Measurements from ENCODE around the gene NME7. TPM values are rescaled to one million over a fixed set of nuclear protein-coding genes. Genes with fewer than 3 reads are reported as not detected.

NME7 gene
- polyA plus RNA-seq, 4 donors: 2.2 to 18.8 (median 8.8) TPM

DNA sequence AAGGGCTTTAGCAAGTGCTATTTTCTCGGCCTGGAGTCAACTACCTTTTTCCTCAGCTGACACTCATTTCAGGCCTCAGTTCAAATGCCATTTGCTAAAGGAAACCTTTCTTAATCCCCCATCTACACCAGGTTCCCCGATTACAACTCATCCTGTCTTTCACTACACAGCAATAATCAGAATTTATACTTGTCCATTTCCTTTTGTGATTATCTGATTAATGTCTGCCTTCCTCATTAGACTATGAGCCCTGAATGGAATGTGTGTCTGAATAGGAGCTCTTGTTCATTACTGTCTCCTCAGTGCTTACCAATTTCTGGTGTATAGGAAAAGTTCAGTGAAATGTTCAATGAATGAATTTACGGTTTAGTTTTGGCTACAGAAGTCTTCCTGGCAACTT lies 224.3 kb downstream of the NME7 start:
- Histone ChIP-seq H3K36me3 (ENCODE audit: control insufficient read depth in 3 of 3, insufficient read depth in 2 of 3, low read depth in 1 of 3, low read length in 3 of 3) (no peaks in the 10 kb centered on the region), H3K4me1 (ENCODE audit: control insufficient read depth in 3 of 3, insufficient read depth in 2 of 3, low read depth in 1 of 3, low read length in 2 of 3) (peaks cover 0 to 52% (median 2%) of the 10 kb centered on the region in 3 donors), H3K4me3 (ENCODE audit: low read depth in 1 of 3, low read length in 3 of 3) (no peak overlapping the region), H3K27me3 (ENCODE audit: control insufficient read depth in 3 of 3, insufficient read depth in 3 of 3, low read length in 3 of 3) (no peaks in the 10 kb centered on the region), H3K27ac (ENCODE audit: low read depth in 1 of 3, low read length in 2 of 3) (peak overlapping the region in 2 of 3 donors; percentile 20 to 90), H3K9me3 (ENCODE audit: control insufficient read depth in 2 of 2, insufficient read depth in 1 of 2, low read depth in 1 of 2, low read length in 1 of 2) (no peaks in the 10 kb centered on the region)
- DNase-seq (peak in 1 of 2 donors; percentile 72), FAIRE-seq (no peak)
- 63 to 74% (median 71%) methylated on average over 3 of the region's 3 CpGs for WGBS, 3 donors

DNA sequence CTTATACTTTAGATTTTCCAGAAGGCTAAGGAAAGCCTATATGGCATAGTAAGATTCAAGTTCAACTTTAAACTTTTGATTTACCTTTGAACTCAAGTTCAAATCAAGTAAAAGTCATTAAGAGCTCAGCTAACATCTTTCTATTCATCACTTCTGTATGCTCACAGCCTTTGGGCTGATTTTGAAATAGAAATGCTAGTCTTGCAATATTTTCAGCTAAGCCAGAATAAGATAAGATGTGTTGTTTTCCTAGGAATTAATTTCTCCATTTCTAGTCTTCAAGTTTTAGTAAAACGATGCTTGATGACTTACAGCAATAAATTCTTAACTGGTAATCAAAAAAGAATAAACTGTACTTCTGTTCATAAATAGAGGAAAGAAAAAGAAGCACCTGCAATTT lies 225.5 kb downstream of the NME7 start:
- DNase-seq (peak in 1 of 2 donors; percentile 55), FAIRE-seq (no peak)
- 32 to 45% (median 35%) methylated on average over 1 of the region's 1 CpG for WGBS, 3 donors
- H3K9me3 ChIP-seq (ENCODE audit: control insufficient read depth in 2 of 2, insufficient read depth in 1 of 2, low read depth in 1 of 2, low read length in 1 of 2): no peaks in the 10 kb centered on the region
- no peaks in the 10 kb centered on the region for H3K36me3 ChIP-seq (ENCODE audit: control insufficient read depth in 3 of 3, insufficient read depth in 2 of 3, low read depth in 1 of 3, low read length in 3 of 3)
- peak overlapping the region in 1 of 3 donors; percentile 90 for H3K27ac ChIP-seq (ENCODE audit: low read depth in 1 of 3, low read length in 2 of 3)
- H3K4me1 ChIP-seq (ENCODE audit: control insufficient read depth in 3 of 3, insufficient read depth in 2 of 3, low read depth in 1 of 3, low read length in 2 of 3): peaks cover 0 to 44% (median 2%) of the 10 kb centered on the region in 3 donors
- H3K4me3 ChIP-seq (ENCODE audit: low read depth in 1 of 3, low read length in 3 of 3): no peak overlapping the region
- no peaks in the 10 kb centered on the region for H3K27me3 ChIP-seq (ENCODE audit: control insufficient read depth in 3 of 3, insufficient read depth in 3 of 3, low read length in 3 of 3)

DNA sequence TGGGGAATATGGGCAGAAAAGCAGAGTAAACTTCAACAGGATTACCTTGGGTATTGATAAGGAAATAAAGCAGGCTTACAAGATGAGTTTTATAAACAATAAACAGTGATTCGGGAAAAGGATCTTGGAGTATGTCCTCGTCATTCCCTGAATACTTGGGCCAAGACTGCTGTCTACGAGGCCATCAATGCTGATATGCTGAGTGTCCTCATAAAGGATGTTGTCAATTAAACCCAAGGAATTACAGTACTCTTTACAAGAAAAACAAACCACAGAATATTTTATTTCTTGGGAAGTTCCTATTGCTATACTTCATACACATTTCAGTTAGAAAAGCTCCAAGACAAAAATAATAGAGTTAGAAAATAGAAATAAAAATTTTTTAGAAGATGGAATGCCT lies 226.2 kb downstream of the NME7 start:
- H3K9me3 ChIP-seq (ENCODE audit: control insufficient read depth in 2 of 2, insufficient read depth in 1 of 2, low read depth in 1 of 2, low read length in 1 of 2): no peaks in the 10 kb centered on the region
- DNase-seq (no peak), FAIRE-seq (no peak)
- WGBS, 3 donors: 83 to 94% (median 86%) methylated on average over 3 of the region's 3 CpGs
- H3K27ac ChIP-seq (ENCODE audit: low read depth in 1 of 3, low read length in 2 of 3): peak overlapping the region in 1 of 3 donors; percentile 48
- H3K4me3 ChIP-seq (ENCODE audit: low read depth in 1 of 3, low read length in 3 of 3): no peak overlapping the region
- no peaks in the 10 kb centered on the region for H3K36me3 ChIP-seq (ENCODE audit: control insufficient read depth in 3 of 3, insufficient read depth in 2 of 3, low read depth in 1 of 3, low read length in 3 of 3)
- H3K27me3 ChIP-seq (ENCODE audit: control insufficient read depth in 3 of 3, insufficient read depth in 3 of 3, low read length in 3 of 3): no peaks in the 10 kb centered on the region
- peaks cover 0 to 38% (median 2%) of the 10 kb centered on the region in 3 donors for H3K4me1 ChIP-seq (ENCODE audit: control insufficient read depth in 3 of 3, insufficient read depth in 2 of 3, low read depth in 1 of 3, low read length in 2 of 3)

DNA sequence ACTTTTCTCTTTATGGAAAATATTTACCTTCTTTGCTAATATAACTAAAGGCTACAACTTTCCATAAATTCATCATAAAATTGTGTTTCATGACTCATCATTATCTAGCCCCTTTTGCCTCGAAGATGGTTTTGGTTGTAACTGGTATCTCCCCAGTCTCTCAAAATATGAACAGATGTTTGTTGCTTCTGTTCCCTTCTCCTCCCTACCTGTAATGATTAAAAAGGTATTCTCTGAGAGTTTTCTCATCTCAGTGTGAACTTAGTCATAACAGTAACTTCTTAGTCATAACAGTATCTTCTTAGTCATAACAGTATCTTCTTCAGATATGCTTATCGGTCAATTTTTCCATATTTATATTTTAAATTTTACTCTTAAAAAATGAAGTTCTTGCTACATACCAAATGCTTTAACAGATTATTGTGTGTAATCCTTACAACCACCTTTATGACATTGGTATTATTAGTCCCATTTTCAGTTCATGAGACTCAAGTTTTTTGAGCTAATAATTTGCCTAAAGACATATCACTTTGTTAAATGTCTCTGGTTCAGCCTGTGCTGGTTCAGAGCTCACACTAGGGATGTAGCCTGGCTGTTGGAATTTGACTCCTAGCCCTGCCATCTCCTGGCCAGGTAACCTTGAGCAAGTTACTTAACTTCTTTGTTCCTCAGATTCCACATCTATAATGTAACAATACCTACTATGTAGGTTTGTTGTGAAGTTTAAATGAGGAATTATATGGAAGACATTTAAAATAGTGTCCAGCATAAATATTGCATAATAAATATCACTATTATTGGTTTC lies 228.5 kb downstream of the NME7 start:
- FAIRE-seq: no peak
- no peaks in the 10 kb centered on the region for H3K9me3 ChIP-seq (ENCODE audit: control insufficient read depth in 2 of 2, insufficient read depth in 1 of 2, low read depth in 1 of 2, low read length in 1 of 2)
- H3K27ac ChIP-seq (ENCODE audit: low read depth in 1 of 3, low read length in 2 of 3): peak overlapping the region in 1 of 3 donors; percentile 11
- 71 to 79% (median 75%) methylated on average over 2 of the region's 2 CpGs for WGBS, 3 donors
- H3K27me3 ChIP-seq (ENCODE audit: control insufficient read depth in 3 of 3, insufficient read depth in 3 of 3, low read length in 3 of 3): no peaks in the 10 kb centered on the region
- H3K36me3 ChIP-seq (ENCODE audit: control insufficient read depth in 3 of 3, insufficient read depth in 2 of 3, low read depth in 1 of 3, low read length in 3 of 3): no peaks in the 10 kb centered on the region
- peaks cover 0 to 19% (median 2%) of the 10 kb centered on the region in 3 donors for H3K4me1 ChIP-seq (ENCODE audit: control insufficient read depth in 3 of 3, insufficient read depth in 2 of 3, low read depth in 1 of 3, low read length in 2 of 3)
- no peak overlapping the region for H3K4me3 ChIP-seq (ENCODE audit: low read depth in 1 of 3, low read length in 3 of 3)
- no peak for DNase-seq

DNA sequence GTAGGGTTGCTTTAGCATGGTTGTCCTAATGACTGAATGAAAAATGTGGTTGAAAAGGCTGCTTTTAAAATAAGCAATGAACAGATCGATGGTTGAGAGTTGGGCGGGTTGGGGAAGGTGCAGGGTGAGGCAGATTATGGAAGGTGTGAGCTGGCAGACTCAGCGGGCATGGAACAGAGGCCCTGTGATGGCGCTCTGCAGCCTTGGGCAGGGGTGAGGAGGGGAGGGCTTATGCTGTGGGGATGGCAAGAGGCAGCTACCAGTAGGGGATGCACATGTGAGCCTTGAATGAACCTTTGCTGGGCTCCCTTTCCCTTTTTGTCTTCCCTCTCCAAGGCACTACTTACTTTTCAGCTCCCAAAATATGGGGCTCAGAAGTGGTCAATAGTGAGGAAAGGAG lies 230.2 kb downstream of the NME7 start:
- Histone ChIP-seq H3K36me3 (ENCODE audit: control insufficient read depth in 3 of 3, insufficient read depth in 2 of 3, low read depth in 1 of 3, low read length in 3 of 3) (peaks cover 0 to 3% (median 3%) of the 10 kb centered on the region in 3 donors), H3K4me3 (ENCODE audit: low read depth in 1 of 3, low read length in 3 of 3) (no peak overlapping the region), H3K9me3 (ENCODE audit: control insufficient read depth in 2 of 2, insufficient read depth in 1 of 2, low read depth in 1 of 2, low read length in 1 of 2) (no peaks in the 10 kb centered on the region), H3K27me3 (ENCODE audit: control insufficient read depth in 3 of 3, insufficient read depth in 3 of 3, low read length in 3 of 3) (no peaks in the 10 kb centered on the region), H3K4me1 (ENCODE audit: control insufficient read depth in 3 of 3, insufficient read depth in 2 of 3, low read depth in 1 of 3, low read length in 2 of 3) (peaks cover 0 to 4% (median 0%) of the 10 kb centered on the region in 3 donors), H3K27ac (ENCODE audit: low read depth in 1 of 3, low read length in 2 of 3) (no peak overlapping the region)
- 91 to 97% (median 94%) methylated on average over 4 of the region's 4 CpGs for WGBS, 3 donors
- DNase-seq (no peak), FAIRE-seq (no peak)

DNA sequence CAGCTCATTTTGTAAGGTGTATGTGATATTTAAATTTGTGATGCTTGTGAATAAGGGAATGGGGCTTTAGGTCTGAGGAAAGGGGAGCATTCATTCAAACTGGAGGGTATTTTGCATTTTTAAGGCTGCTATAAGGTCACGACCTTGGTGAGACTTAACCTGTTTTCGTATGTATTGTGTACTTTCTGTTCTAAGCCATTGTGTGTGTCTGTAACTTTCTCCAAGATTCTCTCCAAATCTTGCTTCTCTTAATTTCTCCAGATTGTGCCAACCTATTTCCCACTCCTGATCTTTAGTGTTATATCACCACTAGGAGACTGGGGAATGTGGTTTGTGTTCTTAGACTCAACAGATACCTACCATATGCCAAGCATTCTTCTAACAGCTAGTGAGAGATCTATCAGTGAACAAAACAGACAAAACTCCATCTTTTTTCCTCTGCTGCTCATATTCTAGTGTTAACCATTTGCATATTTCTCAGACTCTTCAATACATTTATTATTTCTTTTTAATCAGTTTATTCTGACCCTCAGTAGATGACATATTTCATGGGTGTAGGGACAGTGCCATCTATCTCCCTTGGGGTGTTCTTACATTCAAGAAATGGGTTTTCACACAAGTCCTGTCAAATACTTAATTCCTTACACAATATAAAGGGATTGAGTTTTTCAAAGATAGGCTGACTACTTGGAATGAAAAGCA lies 233.6 kb downstream of the NME7 start:
- Histone ChIP-seq H3K27ac (ENCODE audit: low read depth in 1 of 3, low read length in 2 of 3) (no peak overlapping the region), H3K9me3 (ENCODE audit: control insufficient read depth in 2 of 2, insufficient read depth in 1 of 2, low read depth in 1 of 2, low read length in 1 of 2) (no peaks in the 10 kb centered on the region), H3K36me3 (ENCODE audit: control insufficient read depth in 3 of 3, insufficient read depth in 2 of 3, low read depth in 1 of 3, low read length in 3 of 3) (peaks cover 7 to 13% (median 9%) of the 10 kb centered on the region in 3 donors), H3K4me3 (ENCODE audit: low read depth in 1 of 3, low read length in 3 of 3) (no peak overlapping the region), H3K27me3 (ENCODE audit: control insufficient read depth in 3 of 3, insufficient read depth in 3 of 3, low read length in 3 of 3) (no peaks in the 10 kb centered on the region), H3K4me1 (ENCODE audit: control insufficient read depth in 3 of 3, insufficient read depth in 2 of 3, low read depth in 1 of 3, low read length in 2 of 3) (peaks cover 0 to 2% (median 0%) of the 10 kb centered on the region in 3 donors)
- FAIRE-seq (no peak), DNase-seq (no peak)
- 63 to 80% (median 67%) methylated on average over 2 of the region's 2 CpGs for WGBS, 3 donors

DNA sequence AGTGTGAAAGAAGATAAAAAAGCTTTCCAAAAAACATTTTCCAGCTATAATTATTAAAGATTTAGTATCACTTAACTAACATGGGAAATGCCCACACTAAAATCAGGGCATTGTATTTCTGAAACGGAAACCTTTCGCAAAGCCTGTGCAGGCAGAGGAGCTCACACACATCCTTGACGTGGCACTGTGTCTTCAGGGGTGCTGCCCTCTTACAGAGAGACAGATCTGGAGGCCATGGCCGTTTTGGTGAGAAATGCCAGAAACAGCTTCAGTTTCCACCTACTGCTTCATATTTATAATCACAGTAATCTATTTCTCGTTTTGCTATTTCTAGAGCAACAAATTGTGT lies 234.4 kb downstream of the NME7 start:
- DNase-seq: no peak
- Histone ChIP-seq H3K36me3 (ENCODE audit: control insufficient read depth in 3 of 3, insufficient read depth in 2 of 3, low read depth in 1 of 3, low read length in 3 of 3) (peaks cover 12 to 19% (median 12%) of the 10 kb centered on the region in 3 donors), H3K4me3 (ENCODE audit: low read depth in 1 of 3, low read length in 3 of 3) (no peak overlapping the region), H3K9me3 (ENCODE audit: control insufficient read depth in 2 of 2, insufficient read depth in 1 of 2, low read depth in 1 of 2, low read length in 1 of 2) (no peaks in the 10 kb centered on the region), H3K27me3 (ENCODE audit: control insufficient read depth in 3 of 3, insufficient read depth in 3 of 3, low read length in 3 of 3) (no peaks in the 10 kb centered on the region), H3K27ac (ENCODE audit: low read depth in 1 of 3, low read length in 2 of 3) (no peak overlapping the region), H3K4me1 (ENCODE audit: control insufficient read depth in 3 of 3, insufficient read depth in 2 of 3, low read depth in 1 of 3, low read length in 2 of 3) (peaks cover 0 to 2% (median 0%) of the 10 kb centered on the region in 3 donors)
- WGBS, 3 donors: 70 to 74% (median 72%) methylated on average over 5 of the region's 5 CpGs
- no peak for FAIRE-seq

DNA sequence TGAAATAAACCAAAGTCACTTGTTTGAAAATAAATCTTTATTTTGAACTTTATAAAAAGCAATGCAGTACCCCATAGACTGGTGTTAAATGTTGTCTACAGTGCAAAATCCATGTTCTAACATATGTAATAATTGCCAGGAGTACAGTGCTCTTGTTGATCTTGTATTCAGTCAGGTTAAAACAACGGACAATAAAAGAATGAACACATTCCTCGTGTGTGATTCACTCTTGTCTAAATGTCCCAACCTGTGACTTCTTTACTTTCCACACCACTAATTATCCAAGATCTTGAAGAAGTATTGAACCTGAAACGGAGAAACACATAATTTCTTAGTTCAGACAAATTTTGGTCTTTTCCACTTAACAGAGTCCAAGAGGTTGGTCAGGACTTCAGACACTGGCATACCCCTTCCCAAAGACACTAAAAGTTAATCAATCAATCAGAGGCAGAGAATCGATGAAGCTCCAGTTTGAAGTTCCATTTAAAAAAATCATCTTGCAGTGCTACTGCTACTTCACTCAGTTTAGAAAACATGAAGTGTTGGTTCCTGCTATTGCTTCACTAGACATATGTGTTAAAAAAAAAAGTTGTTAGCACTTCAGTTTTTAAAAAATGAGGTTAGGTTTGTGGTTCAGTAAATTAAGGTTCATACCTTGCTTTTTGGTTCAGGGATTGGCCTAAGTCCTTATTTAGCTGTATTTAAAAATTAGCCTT lies 234.9 kb downstream of the NME7 start:
- Histone ChIP-seq H3K36me3 (ENCODE audit: control insufficient read depth in 3 of 3, insufficient read depth in 2 of 3, low read depth in 1 of 3, low read length in 3 of 3) (peaks cover 12 to 21% (median 12%) of the 10 kb centered on the region in 3 donors), H3K27me3 (ENCODE audit: control insufficient read depth in 3 of 3, insufficient read depth in 3 of 3, low read length in 3 of 3) (no peaks in the 10 kb centered on the region), H3K4me1 (ENCODE audit: control insufficient read depth in 3 of 3, insufficient read depth in 2 of 3, low read depth in 1 of 3, low read length in 2 of 3) (peaks cover 0 to 2% (median 0%) of the 10 kb centered on the region in 3 donors), H3K27ac (ENCODE audit: low read depth in 1 of 3, low read length in 2 of 3) (no peak overlapping the region), H3K9me3 (ENCODE audit: control insufficient read depth in 2 of 2, insufficient read depth in 1 of 2, low read depth in 1 of 2, low read length in 1 of 2) (no peaks in the 10 kb centered on the region), H3K4me3 (ENCODE audit: low read depth in 1 of 3, low read length in 3 of 3) (no peak overlapping the region)
- FAIRE-seq: no peak
- 54 to 72% (median 60%) methylated on average over 4 of the region's 4 CpGs for WGBS, 3 donors
- DNase-seq: no peak

Measured in small intestine (tissue), 7 donors.